Measurements from ENCODE around the gene SLC35G3.
"Not testable (repeated sequence)": the region's sequence is repeated elsewhere in the genome, so short reads cannot be mapped to it uniquely, and the experiment has no call there.

The SLC35G3 gene

DNA sequence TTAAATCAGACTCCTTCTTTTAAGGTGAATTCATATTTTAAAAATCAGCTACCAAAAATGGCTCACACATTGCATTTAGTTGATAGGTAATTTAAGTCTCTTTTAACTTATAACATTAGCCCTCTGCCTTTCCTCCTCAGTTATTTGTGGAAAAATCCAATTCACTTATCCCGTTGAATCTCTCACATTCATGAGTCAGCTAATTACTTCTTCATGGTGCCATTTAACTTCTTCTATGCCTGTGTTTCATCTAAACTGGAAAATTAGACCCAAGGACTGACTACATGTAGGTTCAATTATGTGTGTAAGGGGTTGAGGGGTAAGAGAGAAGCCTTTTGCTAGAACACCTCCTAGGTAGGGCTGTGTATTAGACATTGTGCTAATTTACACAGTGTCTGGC is 30.2 kb upstream of the SLC35G3 start:
- Mint-ChIP-seq H3K36me3 (ENCODE audit: low read depth) (peaks cover 35% of the 10 kb centered on the region), H3K27ac (no peak overlapping the region), H3K4me1 (ENCODE audit: low read depth) (peaks cover 19% of the 10 kb centered on the region), H3K4me3 (no peak overlapping the region), H3K27me3 (ENCODE audit: low read depth) (no peaks in the 10 kb centered on the region), H3K9me3 (peaks cover 36% of the 10 kb centered on the region)
- no peak for DNase-seq (ENCODE audit: low spot score)

DNA sequence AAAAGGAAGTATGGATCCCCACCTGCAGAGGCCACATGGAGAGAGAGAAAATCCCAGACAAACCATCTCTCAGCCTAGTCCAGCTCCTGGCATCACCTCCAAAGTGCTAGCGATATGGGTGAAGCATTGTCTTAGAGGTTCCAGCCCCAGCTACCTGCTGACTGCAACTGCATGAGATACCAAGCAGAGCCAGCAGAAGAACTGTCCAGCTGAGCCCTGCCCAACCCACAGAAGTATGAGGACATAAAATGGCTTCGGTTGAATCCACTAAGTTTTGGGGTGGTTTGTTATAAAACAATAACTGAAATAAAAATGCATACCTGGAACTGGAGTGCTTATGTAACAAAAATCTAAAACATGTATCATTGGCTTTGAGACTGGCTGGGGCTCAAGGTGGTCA is 28.3 kb upstream of the SLC35G3 start:
- Mint-ChIP-seq H3K27ac (no peak overlapping the region), H3K27me3 (ENCODE audit: low read depth) (no peaks in the 10 kb centered on the region), H3K36me3 (ENCODE audit: low read depth) (peaks cover 39% of the 10 kb centered on the region)

GRCh38 chr17:35218915-35219314 is 24.7 kb upstream of the SLC35G3 start:
- Mint-ChIP-seq H3K36me3 (ENCODE audit: low read depth) (peaks cover 32% of the 10 kb centered on the region), H3K4me3 (peak overlapping the region; percentile 75), H3K27me3 (ENCODE audit: low read depth) (no peaks in the 10 kb centered on the region), H3K4me1 (ENCODE audit: low read depth) (peaks cover 56% of the 10 kb centered on the region), H3K27ac (peak overlapping the region; percentile 93), H3K9me3 (peaks cover 24% of the 10 kb centered on the region)
- DNase-seq (ENCODE audit: low spot score) = no peak

More for the DNA sequence above, 28.3 kb upstream of the SLC35G3 start:
- peaks cover 33% of the 10 kb centered on the region for H3K4me1 Mint-ChIP-seq (ENCODE audit: low read depth)
- no peak overlapping the region for H3K4me3 Mint-ChIP-seq
- peaks cover 33% of the 10 kb centered on the region for H3K9me3 Mint-ChIP-seq
- no peak for DNase-seq (ENCODE audit: low spot score)

- Mint-ChIP-seq H3K27ac (peak overlapping the region; percentile 32), H3K4me3 (peak overlapping the region; percentile 21), H3K9me3 (peaks cover 15% of the 10 kb centered on the region), H3K27me3 (ENCODE audit: low read depth) (no peaks in the 10 kb centered on the region), H3K36me3 (ENCODE audit: low read depth) (peaks cover 27% of the 10 kb centered on the region), H3K4me1 (ENCODE audit: low read depth) (peaks cover 74% of the 10 kb centered on the region)
- DNase-seq (ENCODE audit: low spot score) = no peak
Measured at GRCh38 chr17:35217107-35217506, 22.9 kb upstream of the SLC35G3 start.

DNA sequence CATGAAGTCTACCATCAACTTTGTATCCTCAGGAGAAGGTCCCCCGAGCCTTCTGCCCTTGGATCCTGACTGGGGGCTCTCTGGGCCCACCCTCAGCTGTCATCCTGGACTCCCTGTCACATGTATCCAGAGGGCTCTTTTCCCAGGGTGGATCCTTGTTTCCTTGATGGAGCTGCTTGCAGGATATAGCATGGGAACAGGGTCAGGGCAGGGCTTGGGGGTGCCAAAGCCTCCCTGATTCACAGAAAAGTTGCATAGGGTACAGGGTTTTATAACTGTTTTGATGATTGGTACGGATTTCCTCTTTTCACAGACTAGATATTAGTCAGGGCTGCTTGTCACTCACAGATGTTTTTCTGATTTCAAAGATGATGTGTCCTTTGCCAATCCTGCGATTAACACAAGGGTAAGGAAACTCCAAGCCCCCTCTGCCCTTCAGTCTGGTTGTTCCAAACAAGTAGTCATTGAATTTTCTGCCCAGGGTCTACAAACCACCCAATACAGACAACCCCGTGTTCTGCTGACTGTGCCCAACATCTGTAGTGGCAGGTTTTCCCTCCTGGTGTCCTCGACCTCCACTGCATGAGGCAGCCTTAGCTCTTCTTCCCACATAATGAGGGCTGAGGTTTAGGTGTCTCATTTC is 20.6 kb upstream of the SLC35G3 start:
- Mint-ChIP-seq H3K9me3 (peaks cover 18% of the 10 kb centered on the region), H3K27ac (peak overlapping the region; percentile 97), H3K36me3 (ENCODE audit: low read depth) (peaks cover 29% of the 10 kb centered on the region), H3K27me3 (ENCODE audit: low read depth) (no peaks in the 10 kb centered on the region), H3K4me1 (ENCODE audit: low read depth) (peaks cover 79% of the 10 kb centered on the region), H3K4me3 (peak overlapping the region; percentile 77)
- DNase-seq (ENCODE audit: low spot score) = peak; percentile 43

DNA sequence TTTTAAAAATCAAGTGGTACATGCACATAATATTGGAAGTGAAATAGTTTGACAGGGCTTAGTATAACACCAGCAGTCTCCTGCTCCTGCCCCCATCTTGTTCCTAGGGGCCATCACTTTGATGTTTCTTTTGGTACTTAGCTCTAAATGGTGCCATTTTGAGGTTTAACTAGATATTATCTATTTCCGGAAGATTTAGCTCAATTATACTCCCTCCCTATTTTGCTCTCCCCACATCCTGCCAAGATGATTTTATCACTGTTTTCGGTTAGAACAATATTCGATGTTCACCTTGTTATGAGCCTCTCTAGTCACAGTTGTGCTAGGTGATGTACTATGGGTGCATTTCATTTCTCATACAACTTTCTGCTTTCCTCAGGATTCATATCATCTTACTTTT is 20.0 kb upstream of the SLC35G3 start:
- peaks cover 32% of the 10 kb centered on the region for H3K36me3 Mint-ChIP-seq (ENCODE audit: low read depth)
- H3K4me1 Mint-ChIP-seq (ENCODE audit: low read depth) = peaks cover 76% of the 10 kb centered on the region
- peak overlapping the region; percentile 97 for H3K27ac Mint-ChIP-seq

DNA sequence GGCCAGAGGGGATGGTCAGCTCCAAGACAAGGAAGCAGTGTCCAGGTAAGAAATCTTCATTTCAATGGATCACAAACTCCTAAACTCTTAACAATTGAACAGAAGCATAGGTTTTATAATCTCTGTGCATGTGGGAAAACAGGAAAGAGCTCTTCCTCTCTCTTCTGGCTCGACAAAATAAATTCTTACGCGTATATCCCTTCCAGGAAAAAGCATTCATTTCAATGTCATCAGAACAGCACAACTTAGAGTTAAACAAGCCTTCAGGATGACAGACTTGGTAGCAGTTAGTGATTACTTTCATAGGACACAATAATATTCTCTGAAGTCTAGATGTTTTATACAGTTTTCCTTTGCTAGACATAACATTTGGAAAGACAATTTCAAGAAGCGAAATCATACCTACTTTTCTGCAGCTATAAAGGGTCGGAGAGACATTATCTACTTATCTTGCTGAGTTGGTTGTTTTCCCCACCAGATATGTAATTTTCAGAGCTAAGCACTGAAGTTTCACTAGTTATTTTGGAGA is 19.3 kb upstream of the SLC35G3 start:
- Mint-ChIP-seq H3K4me3 (peak overlapping the region; percentile 77), H3K36me3 (ENCODE audit: low read depth) (peaks cover 27% of the 10 kb centered on the region), H3K27ac (peak overlapping the region; percentile 97), H3K4me1 (ENCODE audit: low read depth) (peaks cover 73% of the 10 kb centered on the region), H3K27me3 (ENCODE audit: low read depth) (no peaks in the 10 kb centered on the region), H3K9me3 (peaks cover 23% of the 10 kb centered on the region)
- DNase-seq (ENCODE audit: low spot score) = no peak

More for the DNA sequence above, 20.0 kb upstream of the SLC35G3 start:
- Mint-ChIP-seq H3K4me3 (peak overlapping the region; percentile 77), H3K9me3 (peaks cover 23% of the 10 kb centered on the region), H3K27me3 (ENCODE audit: low read depth) (no peaks in the 10 kb centered on the region)
- peak; percentile 63 for DNase-seq (ENCODE audit: low spot score)

DNA sequence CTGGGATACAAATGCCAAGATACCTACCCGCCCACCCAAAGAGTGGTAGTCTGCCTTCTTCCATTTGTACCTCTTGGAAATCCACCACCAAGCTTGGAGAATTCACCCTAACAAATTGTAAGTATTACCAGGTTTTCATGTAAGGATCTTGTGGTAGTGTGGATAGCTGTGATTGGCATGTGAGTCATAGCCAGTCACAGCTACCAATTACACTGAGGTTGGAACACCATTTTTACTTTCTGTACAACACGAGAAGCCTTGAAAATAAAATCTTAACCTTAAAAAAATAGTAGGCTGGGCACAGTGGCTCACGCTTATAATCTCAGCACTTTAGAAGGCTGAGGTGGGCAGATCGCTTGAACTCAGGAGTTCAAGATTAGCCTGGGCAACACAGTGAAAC is 18.5 kb upstream of the SLC35G3 start:
- Mint-ChIP-seq H3K27ac (peak overlapping the region; percentile 97), H3K4me3 (peak overlapping the region; percentile 77), H3K27me3 (ENCODE audit: low read depth) (peaks cover under 1% of the 10 kb centered on the region), H3K36me3 (ENCODE audit: low read depth) (peaks cover 24% of the 10 kb centered on the region), H3K9me3 (peaks cover 26% of the 10 kb centered on the region), H3K4me1 (ENCODE audit: low read depth) (peaks cover 68% of the 10 kb centered on the region)
- DNase-seq (ENCODE audit: low spot score) = no peak

DNA sequence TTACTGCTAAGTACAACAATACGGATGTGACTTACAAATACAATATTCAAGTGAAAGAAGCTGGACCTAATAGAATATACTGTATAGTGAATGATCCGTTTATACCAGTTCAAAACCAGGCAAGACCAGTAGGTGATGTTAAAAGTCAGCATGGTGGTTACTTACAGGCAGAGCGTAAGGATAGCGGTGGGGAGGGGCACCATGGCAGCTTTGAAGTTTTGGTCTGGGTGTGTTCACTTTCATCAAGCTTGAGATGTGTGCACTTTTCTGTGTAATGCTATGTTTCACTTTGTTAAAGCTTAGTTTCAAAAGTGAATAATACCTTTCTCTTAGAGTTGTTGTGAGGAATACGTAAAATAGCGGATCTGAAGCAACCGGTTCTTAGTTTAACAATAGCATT is 16.5 kb upstream of the SLC35G3 start:
- Mint-ChIP-seq H3K27ac (peak overlapping the region; percentile 6), H3K4me1 (ENCODE audit: low read depth) (peaks cover 61% of the 10 kb centered on the region), H3K9me3 (peaks cover 34% of the 10 kb centered on the region), H3K36me3 (ENCODE audit: low read depth) (peaks cover 23% of the 10 kb centered on the region), H3K27me3 (ENCODE audit: low read depth) (peaks cover 9% of the 10 kb centered on the region), H3K4me3 (no peak overlapping the region)
- DNase-seq (ENCODE audit: low spot score) = no peak

- DNase-seq (ENCODE audit: low spot score); H3K27ac Mint-ChIP-seq; H3K4me1 Mint-ChIP-seq (ENCODE audit: low read depth); H3K4me3 Mint-ChIP-seq: not testable (repeated sequence)
- peaks cover 17% of the 10 kb centered on the region for H3K27me3 Mint-ChIP-seq (ENCODE audit: low read depth)
- peaks cover 62% of the 10 kb centered on the region for H3K9me3 Mint-ChIP-seq
- peaks cover 14% of the 10 kb centered on the region for H3K36me3 Mint-ChIP-seq (ENCODE audit: low read depth)
Measured at GRCh38 chr17:35202582-35202981, 8.4 kb upstream of the SLC35G3 start.

- H3K36me3 Mint-ChIP-seq (ENCODE audit: low read depth); H3K4me1 Mint-ChIP-seq (ENCODE audit: low read depth); H3K4me3 Mint-ChIP-seq; DNase-seq (ENCODE audit: low spot score); H3K27ac Mint-ChIP-seq; H3K27me3 Mint-ChIP-seq (ENCODE audit: low read depth): not testable (repeated sequence)
- peaks cover 28% of the 10 kb centered on the region for H3K9me3 Mint-ChIP-seq
Measured at GRCh38 chr17:35195062-35195461, 869 bp upstream of the SLC35G3 start.

- no peak for DNase-seq (ENCODE audit: low spot score)
- Mint-ChIP-seq H3K4me1 (ENCODE audit: low read depth) (peaks cover 23% of the 10 kb centered on the region), H3K27ac (no peak overlapping the region), H3K9me3 (peaks cover 14% of the 10 kb centered on the region), H3K27me3 (ENCODE audit: low read depth) (peaks cover 5% of the 10 kb centered on the region), H3K4me3 (no peak overlapping the region), H3K36me3 (ENCODE audit: low read depth) (peaks cover 11% of the 10 kb centered on the region)
Measured at GRCh38 chr17:35192708-35193107, 1.5 kb downstream of the SLC35G3 start.

DNA sequence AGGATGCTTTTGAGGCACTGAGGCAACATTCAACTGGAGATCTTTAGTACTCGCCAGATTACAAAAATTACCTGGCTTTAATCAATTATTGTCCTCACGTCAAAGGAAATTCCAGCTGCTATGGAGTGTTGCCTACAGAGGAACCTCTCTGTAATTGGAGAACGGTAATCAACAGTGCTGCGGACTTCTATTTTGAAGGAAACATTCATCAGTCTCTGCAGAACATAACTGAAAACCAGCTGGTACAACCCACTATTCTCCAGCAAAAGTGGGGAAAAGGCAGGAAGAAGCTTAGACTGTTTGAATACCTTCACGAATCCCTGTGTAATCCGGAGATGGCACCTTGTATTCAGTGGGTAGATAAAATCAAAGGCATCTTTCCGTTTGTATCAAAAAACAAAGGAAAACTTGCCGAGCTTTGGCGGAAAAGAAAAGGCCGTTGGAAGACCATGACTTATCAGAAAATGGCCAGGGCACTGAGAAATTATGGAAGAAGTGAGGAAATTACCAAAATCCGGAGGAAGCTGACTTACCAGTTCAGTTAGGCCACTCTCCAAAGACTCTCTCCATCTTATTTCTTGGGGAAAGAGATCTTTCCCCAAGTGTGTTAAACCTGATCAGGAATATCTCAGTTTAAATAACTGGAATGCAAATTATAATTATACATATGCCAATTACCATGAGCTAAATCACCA is 3.0 kb downstream of the SLC35G3 start:
- DNase-seq (ENCODE audit: low spot score) = no peak
- peaks cover 2% of the 10 kb centered on the region for H3K9me3 Mint-ChIP-seq
- no peak overlapping the region for H3K4me3 Mint-ChIP-seq
- peaks cover 6% of the 10 kb centered on the region for H3K36me3 Mint-ChIP-seq (ENCODE audit: low read depth)
- H3K27me3 Mint-ChIP-seq (ENCODE audit: low read depth) = peaks cover 2% of the 10 kb centered on the region
- no peak overlapping the region for H3K27ac Mint-ChIP-seq
- H3K4me1 Mint-ChIP-seq (ENCODE audit: low read depth) = peaks cover 32% of the 10 kb centered on the region

DNA sequence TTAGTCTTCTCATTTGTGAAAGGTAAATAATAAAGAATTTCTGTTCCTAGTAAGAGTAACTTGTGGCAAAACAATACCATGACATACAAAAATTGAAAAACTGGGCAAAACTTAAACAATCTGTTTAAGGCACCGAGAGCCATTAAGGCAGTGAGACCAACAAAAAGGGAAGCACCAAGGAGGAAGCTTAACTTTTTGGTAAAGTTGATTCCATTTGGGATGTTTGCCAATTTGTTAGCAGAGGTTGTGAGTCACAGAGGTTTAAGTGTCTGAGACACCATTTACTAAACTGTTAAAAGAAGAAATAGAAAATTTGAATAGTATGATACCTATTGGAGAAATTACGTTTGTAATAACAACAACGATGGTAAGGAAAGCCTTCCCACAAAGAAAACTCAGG is 4.9 kb downstream of the SLC35G3 start:
- H3K4me1 Mint-ChIP-seq (ENCODE audit: low read depth) = peaks cover 37% of the 10 kb centered on the region
- DNase-seq (ENCODE audit: low spot score) = no peak

More for the DNA sequence above, 4.9 kb downstream of the SLC35G3 start:
- Mint-ChIP-seq H3K9me3 (no peaks in the 10 kb centered on the region), H3K27ac (no peak overlapping the region), H3K27me3 (ENCODE audit: low read depth) (peaks cover 2% of the 10 kb centered on the region), H3K36me3 (ENCODE audit: low read depth) (peaks cover 5% of the 10 kb centered on the region), H3K4me3 (peak overlapping the region; percentile 10)
